ENCODE measurements around the gene PAK1.

Gene PAK1

DNA sequence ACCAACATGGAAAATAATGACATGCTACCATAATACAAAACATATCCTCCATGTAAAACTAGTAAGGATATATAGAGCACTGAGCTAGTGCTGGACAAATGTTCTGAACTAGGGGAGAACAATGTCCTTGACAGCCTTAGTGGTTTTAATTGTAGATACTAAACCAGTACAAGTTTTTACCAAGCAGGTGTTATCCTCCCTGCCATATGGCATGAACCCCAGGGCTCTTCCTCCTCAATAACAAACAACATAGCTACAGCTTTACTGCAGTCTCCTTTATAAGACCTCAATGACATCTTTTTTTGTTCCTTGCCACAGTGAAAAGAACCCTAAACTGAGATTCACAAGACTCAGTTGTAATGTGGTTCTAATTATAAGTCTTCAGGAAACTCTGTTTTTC, 102.2 kb downstream of the PAK1 start:
- no peak for DNase-seq (ENCODE audit: low spot score)

DNA sequence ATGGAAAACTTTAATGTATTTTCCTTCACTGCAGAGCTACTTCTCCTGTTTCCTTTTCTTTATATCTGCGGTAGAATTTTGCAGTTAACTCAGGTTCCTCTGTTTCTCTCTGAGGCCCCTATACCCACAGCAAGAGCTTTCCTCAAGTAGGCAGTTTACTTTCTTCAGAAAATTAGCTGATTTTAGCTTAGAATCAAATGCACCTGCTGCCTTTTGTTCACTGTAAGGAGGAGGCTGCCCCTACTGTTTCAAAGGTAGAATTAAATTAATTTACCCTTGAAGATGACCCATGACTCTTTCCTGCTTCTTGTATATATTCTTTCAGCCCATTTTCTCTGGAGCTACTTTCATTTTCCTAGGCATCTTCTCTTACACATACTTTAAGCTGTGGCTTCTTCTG, 103.7 kb downstream of the PAK1 start:
- DNase-seq (ENCODE audit: low spot score) = no peak

DNA sequence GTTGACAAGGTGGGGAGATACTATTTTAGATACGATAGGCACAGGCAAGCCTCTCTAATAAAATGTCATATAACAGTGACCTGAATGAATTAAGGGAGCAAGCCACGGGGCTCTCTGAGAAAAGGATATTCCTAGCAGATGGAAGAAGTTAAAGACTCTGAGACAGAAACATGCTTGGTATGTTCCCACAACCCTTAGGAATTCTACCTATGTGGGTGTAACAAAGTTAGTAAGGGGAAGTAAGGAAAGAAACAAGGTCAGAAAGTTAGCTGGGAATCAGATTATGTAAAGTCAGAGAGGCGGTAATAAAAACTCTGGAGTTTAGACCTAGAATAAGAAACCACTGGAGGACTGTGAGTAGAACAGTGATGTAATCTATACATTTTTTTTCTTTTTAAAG, 112.7 kb downstream of the PAK1 start:
- DNase-seq (ENCODE audit: low spot score) = no peak

DNA sequence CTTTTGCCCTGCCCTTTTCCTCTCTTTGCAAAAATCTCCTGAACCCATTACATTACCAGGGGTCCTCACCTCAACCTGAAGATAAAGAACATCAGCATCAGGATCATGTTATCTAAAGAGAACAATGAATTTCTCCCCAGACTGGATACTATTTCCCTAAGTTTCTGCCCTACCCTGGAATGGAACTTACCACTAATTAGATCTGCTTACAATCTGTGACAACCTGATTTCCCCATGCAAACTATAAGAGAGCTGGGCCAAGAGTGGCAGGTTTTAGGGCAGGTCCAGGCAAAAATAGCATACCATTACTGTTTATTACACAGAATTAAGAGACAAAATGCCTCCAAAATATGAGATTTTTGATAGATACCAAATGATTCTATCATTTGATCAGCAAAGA, 114.4 kb downstream of the PAK1 start:
- DNase-seq (ENCODE audit: low spot score) = no peak

DNA sequence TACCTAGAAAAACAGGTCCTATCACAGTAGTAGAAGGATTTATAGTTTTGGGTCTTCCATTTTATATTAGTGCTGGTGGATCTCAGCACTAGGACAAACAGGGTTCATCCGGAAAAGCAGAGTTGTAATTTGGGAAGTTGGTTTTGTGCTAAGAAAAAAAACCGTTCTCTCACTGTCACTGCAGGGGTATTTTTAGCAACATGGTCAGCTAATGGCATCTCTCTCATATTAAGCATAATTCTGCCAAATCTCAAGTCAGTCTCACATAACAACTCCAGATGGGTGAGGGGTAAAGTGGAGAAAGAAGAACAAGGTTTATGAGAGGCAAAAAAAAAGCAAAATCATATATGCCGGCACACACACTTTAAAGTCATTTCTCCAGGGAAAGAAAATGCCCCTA, 120.8 kb downstream of the PAK1 start:
- no peak for DNase-seq (ENCODE audit: low spot score)

DNA sequence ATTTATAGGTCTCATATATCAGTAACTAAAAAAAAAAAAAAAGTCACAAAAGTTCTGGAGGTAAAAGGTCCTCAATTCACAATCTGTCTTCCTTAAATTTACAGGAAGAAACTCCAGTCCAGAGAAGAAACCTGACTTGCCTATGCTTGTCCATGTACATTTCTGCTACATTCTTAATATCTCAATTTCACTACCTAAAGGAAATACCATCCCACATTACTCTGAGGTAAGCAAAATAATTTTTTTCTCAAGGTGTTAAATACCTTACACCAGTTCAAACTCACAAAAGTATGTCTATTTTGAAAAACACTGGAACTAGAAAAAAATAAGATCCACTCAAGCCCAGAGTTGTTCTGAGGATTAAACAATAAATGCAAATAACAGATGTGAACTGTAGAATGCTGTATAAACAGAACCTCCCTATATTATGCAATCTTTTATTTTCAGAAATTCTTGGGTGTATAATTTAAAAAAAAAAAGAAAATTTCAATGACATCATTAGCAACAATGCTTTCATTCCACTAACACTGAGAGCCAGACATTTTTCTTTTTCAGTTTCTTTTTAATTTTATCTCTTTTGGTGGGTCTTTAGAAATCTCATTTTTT, 122.5 kb downstream of the PAK1 start:
- DNase-seq (ENCODE audit: low spot score) = no peak

DNA sequence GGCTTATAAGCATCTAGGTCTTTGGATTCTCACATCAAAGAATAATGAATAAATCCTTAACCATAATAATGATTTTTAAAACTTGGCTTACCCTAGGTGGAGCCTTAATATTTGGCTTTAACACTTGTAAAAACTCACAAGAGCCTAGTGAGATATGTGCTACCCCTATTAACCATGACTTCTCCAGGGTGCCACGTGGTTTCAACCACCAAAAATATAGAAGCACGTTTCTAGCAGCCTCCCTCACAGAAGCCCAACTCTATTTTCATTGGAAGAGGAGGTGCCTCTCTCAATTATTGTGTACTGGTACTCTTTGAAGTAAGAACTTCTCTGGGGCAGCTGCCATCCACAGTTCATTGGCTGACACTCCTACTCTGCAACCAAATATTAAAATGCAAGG, 125.9 kb downstream of the PAK1 start:
- DNase-seq (ENCODE audit: low spot score) = no peak

DNA sequence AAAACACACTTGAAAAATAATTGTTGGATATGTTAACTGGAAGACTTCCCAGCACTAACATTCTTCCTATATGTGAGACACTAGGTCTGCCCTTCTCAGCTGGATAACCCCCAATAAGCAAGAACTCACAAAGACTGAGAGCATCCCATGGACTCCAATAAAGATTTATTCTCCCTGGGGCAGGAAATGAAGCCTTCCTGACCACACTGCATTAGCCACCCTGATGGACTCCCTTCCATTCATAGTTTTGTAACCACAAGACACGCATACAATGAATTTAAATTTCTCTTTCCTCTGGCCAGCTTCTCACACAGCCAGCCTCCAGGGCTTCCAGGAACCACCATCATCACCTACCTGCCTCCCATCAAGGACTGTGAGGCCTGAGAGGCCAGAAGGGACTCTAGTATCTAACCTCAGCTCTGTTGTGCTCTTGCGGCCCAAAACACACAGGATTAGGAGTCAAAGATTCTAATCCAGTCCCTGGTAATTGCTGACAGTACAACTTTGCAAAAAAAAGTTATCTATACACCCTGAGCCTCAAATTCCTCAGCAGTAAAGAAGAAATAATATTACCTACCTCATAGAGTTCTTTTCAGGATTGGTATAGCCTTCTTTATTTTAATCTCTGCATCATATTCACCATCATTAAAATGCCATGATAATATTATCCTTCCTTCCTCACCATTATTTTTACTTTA, 126.8 kb downstream of the PAK1 start:
- DNase-seq (ENCODE audit: low spot score) = no peak

DNA sequence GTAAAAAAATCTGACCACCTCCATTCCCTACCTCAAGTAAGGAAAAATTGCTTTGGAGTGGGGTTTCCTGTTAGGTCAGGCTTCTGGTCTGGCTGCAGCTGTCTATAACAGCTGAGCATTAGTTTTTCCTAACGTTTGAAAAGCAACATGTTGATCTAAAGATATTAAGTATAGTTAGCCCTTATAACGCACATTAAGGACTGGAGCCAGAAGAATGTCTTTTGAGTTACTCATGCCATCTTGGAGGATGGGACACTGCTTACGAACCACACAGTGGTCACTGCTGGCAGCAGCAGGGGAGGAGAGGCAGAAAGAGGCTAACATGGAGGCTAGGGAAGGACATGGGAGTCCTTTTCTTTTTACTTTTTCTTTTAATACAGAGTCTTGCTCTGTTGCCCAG, 128.3 kb downstream of the PAK1 start:
- DNase-seq (ENCODE audit: low spot score) = no peak

DNA sequence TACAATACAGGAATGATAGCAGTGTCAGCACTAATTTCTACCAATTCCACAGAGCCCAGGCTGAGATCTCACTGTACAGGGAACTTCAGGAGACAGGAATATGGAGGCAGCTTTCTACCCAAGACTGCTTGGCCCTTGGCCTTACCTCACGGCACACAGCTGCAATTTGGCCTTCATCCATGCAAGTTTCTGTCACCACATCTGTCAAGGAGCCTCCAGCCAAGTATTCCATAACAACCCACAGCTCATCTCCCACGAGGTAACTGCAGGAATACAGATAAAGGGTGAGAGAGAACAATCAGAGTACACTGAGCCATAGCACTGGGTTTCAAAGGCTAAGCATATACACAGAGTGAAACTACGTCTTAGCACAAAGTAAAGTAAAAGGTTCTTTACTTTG, 133.4 kb downstream of the PAK1 start:
- no peak for DNase-seq (ENCODE audit: low spot score)

DNA sequence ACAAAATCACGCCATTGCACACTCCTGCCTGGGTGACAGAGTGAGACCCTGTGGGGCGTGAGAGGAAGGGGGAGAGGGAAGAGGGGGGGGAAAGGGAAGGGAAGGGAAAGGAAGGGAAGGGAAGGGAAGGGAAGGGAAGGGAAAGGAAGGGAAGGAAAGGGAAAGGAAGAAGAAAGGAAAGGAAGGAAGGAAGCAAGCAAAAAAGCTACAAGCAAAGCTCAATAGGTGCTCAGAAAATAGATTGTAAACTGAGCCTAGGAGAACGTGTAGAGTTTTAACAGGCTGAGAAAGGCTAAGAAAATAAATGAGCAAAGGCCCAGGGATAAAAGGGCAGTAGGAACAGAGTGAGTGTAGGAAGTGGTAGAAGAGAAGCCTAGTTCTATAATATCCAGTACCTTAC, 141.6 kb downstream of the PAK1 start:
- no peak for DNase-seq (ENCODE audit: low spot score)

DNA sequence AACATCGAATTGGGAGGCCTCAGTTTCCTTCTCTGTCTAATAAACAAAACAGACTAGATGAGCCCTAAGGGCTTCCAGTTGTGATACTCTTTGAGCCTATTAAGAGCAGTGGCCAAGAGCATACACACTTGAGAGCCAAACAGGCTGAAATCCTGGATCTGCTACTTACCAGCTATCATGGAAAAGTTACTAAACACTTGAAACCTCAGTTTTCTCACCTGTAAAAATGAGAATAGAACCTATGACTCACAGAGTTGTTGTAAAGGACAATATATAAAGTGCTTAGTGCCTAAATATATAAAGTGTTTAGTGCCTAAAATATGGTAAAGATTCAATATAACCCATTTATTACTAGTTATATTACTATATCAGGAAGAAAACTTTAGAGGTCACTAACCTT, 148.7 kb downstream of the PAK1 start:
- DNase-seq (ENCODE audit: low spot score) = no peak

DNA sequence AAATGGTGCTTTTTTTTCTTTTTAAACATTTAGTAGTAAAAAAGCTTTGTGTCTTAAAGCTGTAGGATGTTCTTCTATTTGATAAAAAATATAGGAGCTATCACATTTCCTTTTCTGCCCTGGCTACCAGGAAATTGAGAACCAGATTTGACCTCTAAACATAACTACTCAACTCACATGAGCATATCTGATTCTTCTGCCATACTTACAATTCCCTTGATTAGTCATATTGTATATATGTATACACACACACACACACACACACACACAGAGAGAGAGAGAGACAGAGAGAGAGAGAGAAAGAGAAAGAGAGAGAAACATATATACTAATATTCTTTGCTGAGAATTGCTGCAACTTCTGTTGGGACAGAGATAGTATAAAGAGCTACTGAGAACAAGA, 149.4 kb downstream of the PAK1 start:
- DNase-seq (ENCODE audit: low spot score) = no peak

DNA sequence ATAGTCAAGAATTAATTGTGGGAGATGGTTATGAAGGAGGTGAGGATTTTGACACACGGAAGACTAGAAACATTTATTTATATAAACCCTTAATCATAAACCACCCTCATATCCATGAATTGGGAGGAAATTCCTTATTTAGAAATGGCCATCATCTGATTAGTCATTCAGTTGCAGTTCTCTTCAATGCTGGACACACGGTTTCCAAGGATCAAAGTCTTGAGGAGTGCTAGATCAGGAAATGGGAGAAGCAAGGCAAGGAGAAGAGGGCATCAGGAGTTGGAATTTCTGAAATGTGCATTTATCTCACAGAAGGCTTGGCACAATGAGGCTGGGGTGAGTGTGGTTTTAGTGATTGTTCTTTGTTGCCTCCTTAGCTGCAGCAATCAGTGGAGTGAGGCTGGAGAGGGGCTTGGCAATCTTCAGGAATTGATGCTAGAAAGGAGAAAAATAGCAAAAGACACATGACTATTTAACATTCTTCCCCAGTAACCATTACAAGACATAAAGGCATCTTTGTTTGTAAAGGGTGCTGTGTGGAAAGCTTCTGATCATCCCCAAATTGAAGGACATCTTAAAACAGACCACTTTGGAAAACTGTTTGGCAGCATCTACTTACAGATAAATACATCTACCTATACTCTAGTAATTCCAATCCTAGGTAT, 150.8 kb downstream of the PAK1 start:
- DNase-seq (ENCODE audit: low spot score) = no peak

DNA sequence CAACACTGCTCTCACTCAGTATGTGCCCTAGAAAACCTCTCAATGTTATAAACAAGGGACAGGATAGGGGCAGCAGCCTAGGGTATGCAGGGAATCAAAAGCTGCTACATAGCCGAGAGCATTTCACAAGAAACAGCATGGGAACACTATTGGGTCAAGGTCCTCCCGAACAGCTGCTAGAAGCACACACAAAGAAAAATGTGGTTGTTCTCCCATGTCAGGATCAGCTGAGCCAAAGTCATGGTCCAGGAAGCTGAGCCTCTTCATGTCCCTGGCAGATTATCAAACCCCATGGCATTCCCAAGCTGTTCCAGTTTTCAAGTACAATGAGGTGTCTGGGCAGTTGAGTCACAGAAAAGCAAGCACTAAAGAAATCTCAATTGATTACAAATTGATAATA, 151.4 kb downstream of the PAK1 start:
- DNase-seq (ENCODE audit: low spot score) = no peak

DNA sequence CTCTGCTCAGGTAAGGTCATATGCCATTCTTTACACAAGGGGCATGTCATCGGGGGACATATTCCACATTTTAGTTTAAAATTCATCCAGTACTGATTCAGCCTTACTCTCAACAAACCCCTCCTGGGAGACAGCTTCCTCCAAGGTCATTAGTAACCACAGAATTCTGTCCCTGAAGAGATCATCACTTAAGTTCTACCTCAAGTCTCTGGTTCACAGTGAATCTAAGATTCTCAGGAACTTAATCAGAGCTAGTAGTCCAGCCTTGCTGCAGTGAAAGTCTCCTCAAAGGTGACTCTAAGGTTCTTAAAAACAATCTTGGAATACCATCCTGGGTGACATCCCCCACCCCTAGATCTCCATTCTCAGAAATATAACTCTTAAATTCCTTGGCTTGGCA, 153.5 kb downstream of the PAK1 start:
- DNase-seq (ENCODE audit: low spot score) = no peak

DNA sequence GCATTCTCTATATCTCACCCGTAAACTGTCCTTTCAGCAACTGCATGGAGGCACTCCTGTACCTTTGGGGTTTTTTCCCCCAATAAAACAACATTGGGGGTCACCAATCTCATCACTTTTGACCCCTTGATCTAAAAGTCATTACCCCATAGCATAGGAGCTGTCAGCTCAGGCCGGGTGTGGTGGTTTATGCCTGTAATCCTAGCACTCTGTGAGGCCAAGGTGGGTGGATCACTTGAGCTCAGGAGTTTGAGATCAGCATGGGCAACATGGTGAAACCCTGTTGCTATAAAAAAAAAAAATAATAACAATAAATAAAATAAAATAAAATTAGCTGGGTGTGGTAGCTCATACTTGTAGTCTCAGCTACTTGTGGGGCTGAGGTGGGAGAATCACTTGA, 155.3 kb downstream of the PAK1 start:
- DNase-seq (ENCODE audit: low spot score) = no peak

DNA sequence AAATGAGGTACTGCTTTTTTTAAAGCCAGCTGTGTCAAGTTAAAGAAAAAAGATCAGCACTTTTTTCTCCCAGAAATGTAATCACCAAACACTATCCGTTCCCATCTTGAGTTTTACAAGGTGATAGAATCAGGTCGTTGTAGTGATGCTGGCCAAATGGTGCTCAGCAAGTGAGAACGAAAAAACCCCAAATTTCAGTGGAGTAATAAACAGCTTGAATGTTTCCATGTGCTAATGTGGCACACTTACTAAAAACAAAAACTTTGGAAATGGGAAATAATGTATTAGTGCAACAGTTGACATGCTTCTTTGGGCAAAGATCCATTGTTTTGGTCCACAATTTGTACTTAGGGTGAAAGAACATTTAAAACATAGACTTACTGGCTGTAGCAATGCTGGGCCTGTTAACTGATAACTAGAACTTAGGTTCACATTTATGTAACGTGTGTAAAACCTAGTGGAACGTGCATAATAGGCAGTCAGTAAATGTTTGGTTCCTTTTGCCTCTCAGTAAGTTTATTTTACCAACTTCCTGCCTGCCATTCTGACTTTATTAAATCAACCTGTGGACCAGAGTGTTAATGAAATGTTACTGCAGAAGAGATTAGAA, 157.1 kb downstream of the PAK1 start:
- no peak for DNase-seq (ENCODE audit: low spot score)

DNA sequence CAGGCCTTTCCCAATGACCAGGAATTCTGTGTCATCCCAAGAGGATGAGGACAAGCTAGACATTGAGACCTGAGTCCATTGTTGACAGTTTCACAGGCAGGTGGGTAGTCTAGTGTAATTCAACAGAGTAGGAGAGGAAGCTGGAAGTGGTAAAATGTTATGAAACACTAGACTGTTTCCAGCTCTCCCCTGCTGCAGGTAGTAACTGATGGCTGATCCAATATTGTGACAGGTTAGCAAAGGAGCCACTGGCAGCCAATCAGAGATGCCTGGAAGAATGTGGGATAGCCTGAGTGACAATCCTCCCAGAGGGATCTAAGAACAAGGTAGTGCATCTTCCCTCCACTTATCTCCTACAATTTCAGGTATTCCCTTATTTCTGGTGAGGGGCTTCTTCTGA, 161.8 kb downstream of the PAK1 start:
- DNase-seq (ENCODE audit: low spot score) = no peak

DNA sequence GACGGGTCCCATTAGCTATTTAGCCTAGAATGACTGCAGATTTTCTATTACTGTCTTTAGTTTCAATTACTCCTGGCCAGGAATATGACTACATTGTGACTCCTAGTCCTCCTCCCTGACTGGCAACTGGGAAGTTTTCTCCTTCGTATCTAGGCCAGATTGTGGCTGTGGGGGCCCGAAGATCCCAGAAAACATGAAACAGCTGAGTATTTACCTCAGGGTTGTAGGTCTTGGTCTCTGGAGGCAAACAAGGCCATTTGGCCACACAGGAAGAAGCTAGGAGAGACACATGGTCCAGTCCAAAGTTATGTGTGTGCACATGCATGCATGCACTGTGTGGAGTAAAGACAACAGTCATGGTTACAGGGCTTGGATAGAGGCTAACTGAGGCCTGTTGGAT, 162.2 kb downstream of the PAK1 start:
- DNase-seq (ENCODE audit: low spot score) = no peak

DNA sequence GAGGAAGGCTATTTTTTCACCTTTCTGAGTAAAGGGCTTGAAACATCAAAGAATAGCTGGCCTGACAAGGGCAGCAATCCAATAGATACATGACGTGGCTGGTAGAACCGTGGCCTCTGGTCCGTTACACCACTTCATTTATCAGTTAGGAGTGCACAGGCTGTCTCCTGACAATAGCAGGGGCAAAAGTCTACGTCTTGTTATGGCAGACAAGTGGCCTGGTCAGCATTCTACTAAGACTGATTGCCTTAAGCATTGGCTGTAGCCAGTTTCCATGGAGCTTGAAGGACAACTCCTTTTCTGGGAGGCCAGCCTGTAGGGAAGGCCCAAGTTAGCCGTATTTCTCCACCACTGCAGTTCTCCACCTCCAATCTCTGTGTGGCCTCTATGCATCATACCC, 163.2 kb downstream of the PAK1 start:
- DNase-seq (ENCODE audit: low spot score) = no peak

DNA sequence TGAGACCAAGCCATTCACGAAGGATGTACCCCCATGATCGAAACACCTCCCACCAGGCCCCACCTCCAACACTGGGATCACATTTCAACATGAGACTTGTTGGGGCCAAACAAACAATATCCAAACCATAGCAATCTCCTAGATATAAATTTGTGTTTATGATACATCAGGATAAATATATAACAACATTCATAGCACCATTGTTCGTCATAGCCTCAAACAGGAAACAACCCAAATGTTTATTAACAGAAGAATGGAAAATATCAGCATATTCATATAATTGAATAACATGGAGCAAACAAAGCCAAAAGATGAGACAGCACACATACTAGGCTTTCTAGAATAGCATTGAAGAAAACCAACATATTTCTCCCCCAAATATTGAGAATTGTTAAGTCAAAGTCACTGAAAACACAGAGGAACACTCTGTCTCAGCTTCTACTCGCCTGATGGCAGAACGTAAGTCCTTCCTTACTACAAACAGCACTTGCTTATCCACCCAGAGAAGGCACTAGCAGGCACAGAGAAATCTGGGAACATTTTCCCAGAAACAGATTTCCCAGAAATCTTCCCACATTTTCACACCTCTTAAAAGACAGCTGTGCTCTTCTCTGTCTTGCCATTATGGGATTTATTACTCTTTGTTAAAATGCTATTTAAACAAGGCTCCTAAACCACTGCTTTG, 164.4 kb downstream of the PAK1 start:
- no peak for DNase-seq (ENCODE audit: low spot score)

DNA sequence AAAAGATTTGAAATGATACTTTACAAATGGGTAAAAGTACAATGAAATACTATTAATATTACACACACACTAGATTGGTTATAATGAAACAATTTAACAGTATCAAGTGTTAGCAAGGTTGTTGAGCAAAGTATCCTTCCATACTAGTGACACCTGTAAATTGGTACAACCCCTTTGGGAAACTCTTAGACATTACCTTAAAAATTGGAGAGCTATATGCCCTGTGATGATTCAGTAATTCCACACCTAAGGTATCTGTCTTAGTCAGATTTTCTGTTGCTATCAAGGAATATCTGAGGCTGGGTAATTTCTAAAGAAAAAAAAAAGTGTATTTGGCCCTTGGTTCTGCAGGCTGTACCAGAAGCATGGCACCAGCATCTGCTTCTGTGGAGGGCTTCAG, 165.1 kb downstream of the PAK1 start:
- no peak for DNase-seq (ENCODE audit: low spot score)
